Measurements from ENCODE around the gene TSPEAR. TPM values are rescaled to one million over a fixed set of nuclear protein-coding genes. Genes with fewer than 3 reads are reported as not detected.
A peak's percentile ranks its signal among the peaks of the same experiment; 100 is the strongest.

Gene TSPEAR
- total and polyA plus RNA-seq, 9 of the 15 experiments (the other 6 are each of a cell fraction or from before 2014, with no cell fraction given): not detected

- no peak for TF ChIP-seq DEAF1 (CRISPR knock-in tag; IDR thresholded peaks at IDR 0.05)
- TF ChIP-seq RUNX1 (IDR thresholded peaks at IDR 0.05; ENCODE audit: low read depth): no peak
- TF ChIP-seq PCBP1 (IDR thresholded peaks at IDR 0.05; ENCODE audit: low read depth, low read length, poor library complexity, severe bottlenecking): no peak
Measured at GRCh38 chr21:44535963-44536362, 175.4 kb downstream of the TSPEAR start (continued).

DNA sequence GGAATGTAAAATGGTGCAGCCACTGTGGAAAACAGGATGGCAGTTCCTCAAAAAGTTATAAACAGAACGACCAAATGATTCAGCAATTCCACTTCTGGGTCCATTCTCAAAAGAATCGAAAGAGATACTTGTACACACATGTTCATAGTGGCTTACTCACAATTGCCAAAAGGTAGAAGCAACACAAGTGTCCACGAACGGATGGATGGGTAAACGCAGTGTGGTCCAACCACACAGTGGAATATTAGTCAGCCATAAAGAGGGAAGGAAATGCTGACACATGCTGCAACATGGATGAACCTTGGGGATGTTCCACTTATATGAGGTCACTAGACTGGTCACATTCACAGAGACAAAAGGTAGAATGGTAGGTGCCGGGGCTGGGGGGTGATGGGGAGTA is 176.7 kb downstream of the TSPEAR start:
- ChIA-PET POLR2A (no interaction called here), CTCF (ENCODE audit: low intra/inter-chr PET ratio) (no interaction called here)
- Histone ChIP-seq H4K20me1 (replicated peaks; ENCODE audit: control insufficient read depth, insufficient read depth, low read length) (0 out of 2 replicates have a peak, but pooled peaks cover 10% of the 10 kb centered on the region), H2AFZ (ENCODE audit: low read depth, low read length) (no peak overlapping the region), H3K4me2 (ENCODE audit: insufficient read depth, low read length) (no peak overlapping the region), H3K9ac (ENCODE audit: insufficient read depth in 1 of 2, low read depth in 2 of 2, low read length in 2 of 2) (no peak overlapping the region), H3K4me3 (no peak overlapping the region), H3K4me1 (replicated peaks in 1 of 2; ENCODE audit: control insufficient read depth in 2 of 2, insufficient read depth in 2 of 2, low read length in 2 of 2) (peaks cover 0 to 19% of the 10 kb centered on the region in 2 experiments; a peak in 2 of 5 replicates), H3K27me3 (ENCODE audit: control insufficient read depth in 2 of 2, insufficient read depth in 2 of 2, low read length in 2 of 2) (peaks cover 27 to 58% of the 10 kb centered on the region in 2 experiments), H3K9me1 (ENCODE audit: control insufficient read depth, insufficient read depth, low read length) (no peaks in the 10 kb centered on the region), H3K27ac (ENCODE audit: extremely low read depth, low read depth, low read length) (no peak overlapping the region), H3K79me2 (ENCODE audit: control insufficient read depth, insufficient read depth, low read length) (no peaks in the 10 kb centered on the region), H3K9me3 (replicated peaks; ENCODE audit: control insufficient read depth, insufficient read depth, low read depth, low read length) (no peaks in the 10 kb centered on the region; the same call in 1 of the 2 replicates), H3K36me3 (ENCODE audit: control insufficient read depth, insufficient read depth, low read length) (no peaks in the 10 kb centered on the region)
- intact Hi-C loops (cut with micrococcal nuclease): no loop called here
- TF ChIP-seq ZNF146 (CRISPR knock-in tag; IDR thresholded peaks at IDR 0.05; ENCODE audit: unreplicated experiment): peak; percentile 72
- TF ChIP-seq ARID4B (CRISPR knock-in tag; IDR thresholded peaks at IDR 0.05): no peak
- TF ChIP-seq MAFG (tag; conservative IDR thresholded peaks at IDR 0.05): peak; percentile 48
- no peak for TF ChIP-seq TGIF2 (CRISPR knock-in tag; IDR thresholded peaks at IDR 0.05)
- in situ Hi-C loops (cut with MboI): no loop called here
- DNase-seq (ENCODE audit: extremely low read depth in 1 of 4, low spot score in 3 of 4): no peak
- no TSS peak for BruUV-seq (replicated peaks)
- no peak for ATAC-seq
- no peak for FAIRE-seq
- WGBS (ENCODE audit: insufficient coverage, low coverage, missing lambda C conversion rate): 26% methylated on average over 6 of the region's 6 CpGs
